ENCODE data around the gene ACSM3. TPM values are rescaled to one million over a fixed set of nuclear protein-coding genes. Genes with fewer than 3 reads are reported as not detected.

The ACSM3 gene
- total and polyA plus RNA-seq, 9 of the 15 experiments (the other 6 are each of a cell fraction or from before 2014, with no cell fraction given) = 112 to 420 (median 182) TPM

GRCh38 chr16:20741554-20742285 is 22.1 kb upstream of the ACSM3 start, which contains the start of gene THUMPD1:
Gene THUMPD1, minus strand, starts transcription at chr16:20741818. Its CDS starts 79 bp downstream, at chr16:20741739.
- Histone ChIP-seq H3K9ac (ENCODE audit: insufficient read depth in 1 of 2, low read depth in 2 of 2, low read length in 2 of 2) (peak within 1 kb of the TSS; percentile 87 to 99), H3K9me1 (ENCODE audit: control insufficient read depth, insufficient read depth, low read length) (no peaks in the 10 kb centered on the region), H3K4me2 (ENCODE audit: insufficient read depth, low read length) (peak within 1 kb of the TSS; percentile 93), H2AFZ (ENCODE audit: low read depth, low read length) (peak within 1 kb of the TSS; percentile 96), H3K9me3 (replicated peaks; ENCODE audit: control insufficient read depth, insufficient read depth, low read depth, low read length) (peaks cover 4% of the 10 kb centered on the region; the same call in 1 of the 2 replicates), H3K4me3 (peak within 1 kb of the TSS; percentile 96), H3K27ac (ENCODE audit: extremely low read depth, low read depth, low read length) (peak within 1 kb of the TSS; percentile 93), H4K20me1 (replicated peaks; ENCODE audit: control insufficient read depth, insufficient read depth, low read length) (no peaks in the 10 kb centered on the region), H3K36me3 (ENCODE audit: control insufficient read depth, insufficient read depth, low read length) (peaks cover 42% of the 10 kb centered on the region), H3K79me2 (ENCODE audit: control insufficient read depth, insufficient read depth, low read length) (peaks cover 47% of the 10 kb centered on the region), H3K27me3 (ENCODE audit: control insufficient read depth in 2 of 2, insufficient read depth in 2 of 2, low read length in 2 of 2) (no peaks in the 10 kb centered on the region), H3K4me1 (replicated peaks in 1 of 2; ENCODE audit: control insufficient read depth in 2 of 2, insufficient read depth in 2 of 2, low read length in 2 of 2) (peaks cover 38 to 55% of the 10 kb centered on the region in 2 experiments)
- intact Hi-C loops (cut with micrococcal nuclease) (loop anchor here (5.0 kb wide), 3 partner anchors 36 to 66 kb away; partner anchors contain the start of genes ERI2 and REXO5), in situ Hi-C loops (cut with MboI) (no loop called here)
- no TSS peak for BruUV-seq (replicated peaks)
- WGBS (ENCODE audit: insufficient coverage, low coverage, missing lambda C conversion rate) = 7% methylated on average over 29 of the region's 42 CpGs
- CTCF ChIA-PET (ENCODE audit: low intra/inter-chr PET ratio) = no interaction called here
- ATAC-seq = peak; percentile 93
- peak; percentile 93 to 97 (median 95) for DNase-seq (ENCODE audit: extremely low read depth in 1 of 4, low spot score in 3 of 4)
- FAIRE-seq = peak; percentile 93
- POLR2A ChIA-PET = interaction anchor here (0.6 to 1.6 kb wide), 4 partner anchors 12 to 349 kb away, joined by 3 to 5 read pairs (median 4); no protein-coding TSS in a partner anchor
- no peak for TF ChIP-seq MEIS2 (IDR thresholded peaks at IDR 0.05; ENCODE audit: partially characterized antibody)
- TF ChIP-seq GTF2F1 (IDR thresholded peaks at IDR 0.05; ENCODE audit: low read depth, low read length) = peak; percentile 68; the same call in 1 of the 2 replicates
- TF ChIP-seq ZNF253 (CRISPR knock-in tag; conservative IDR thresholded peaks at IDR 0.05) = no peak
- TF ChIP-seq NFE2 (IDR thresholded peaks at IDR 0.05; ENCODE audit: low read depth) = peak; percentile 26; the same call in 1 of the 2 replicates
- TF ChIP-seq, protein P1, sequence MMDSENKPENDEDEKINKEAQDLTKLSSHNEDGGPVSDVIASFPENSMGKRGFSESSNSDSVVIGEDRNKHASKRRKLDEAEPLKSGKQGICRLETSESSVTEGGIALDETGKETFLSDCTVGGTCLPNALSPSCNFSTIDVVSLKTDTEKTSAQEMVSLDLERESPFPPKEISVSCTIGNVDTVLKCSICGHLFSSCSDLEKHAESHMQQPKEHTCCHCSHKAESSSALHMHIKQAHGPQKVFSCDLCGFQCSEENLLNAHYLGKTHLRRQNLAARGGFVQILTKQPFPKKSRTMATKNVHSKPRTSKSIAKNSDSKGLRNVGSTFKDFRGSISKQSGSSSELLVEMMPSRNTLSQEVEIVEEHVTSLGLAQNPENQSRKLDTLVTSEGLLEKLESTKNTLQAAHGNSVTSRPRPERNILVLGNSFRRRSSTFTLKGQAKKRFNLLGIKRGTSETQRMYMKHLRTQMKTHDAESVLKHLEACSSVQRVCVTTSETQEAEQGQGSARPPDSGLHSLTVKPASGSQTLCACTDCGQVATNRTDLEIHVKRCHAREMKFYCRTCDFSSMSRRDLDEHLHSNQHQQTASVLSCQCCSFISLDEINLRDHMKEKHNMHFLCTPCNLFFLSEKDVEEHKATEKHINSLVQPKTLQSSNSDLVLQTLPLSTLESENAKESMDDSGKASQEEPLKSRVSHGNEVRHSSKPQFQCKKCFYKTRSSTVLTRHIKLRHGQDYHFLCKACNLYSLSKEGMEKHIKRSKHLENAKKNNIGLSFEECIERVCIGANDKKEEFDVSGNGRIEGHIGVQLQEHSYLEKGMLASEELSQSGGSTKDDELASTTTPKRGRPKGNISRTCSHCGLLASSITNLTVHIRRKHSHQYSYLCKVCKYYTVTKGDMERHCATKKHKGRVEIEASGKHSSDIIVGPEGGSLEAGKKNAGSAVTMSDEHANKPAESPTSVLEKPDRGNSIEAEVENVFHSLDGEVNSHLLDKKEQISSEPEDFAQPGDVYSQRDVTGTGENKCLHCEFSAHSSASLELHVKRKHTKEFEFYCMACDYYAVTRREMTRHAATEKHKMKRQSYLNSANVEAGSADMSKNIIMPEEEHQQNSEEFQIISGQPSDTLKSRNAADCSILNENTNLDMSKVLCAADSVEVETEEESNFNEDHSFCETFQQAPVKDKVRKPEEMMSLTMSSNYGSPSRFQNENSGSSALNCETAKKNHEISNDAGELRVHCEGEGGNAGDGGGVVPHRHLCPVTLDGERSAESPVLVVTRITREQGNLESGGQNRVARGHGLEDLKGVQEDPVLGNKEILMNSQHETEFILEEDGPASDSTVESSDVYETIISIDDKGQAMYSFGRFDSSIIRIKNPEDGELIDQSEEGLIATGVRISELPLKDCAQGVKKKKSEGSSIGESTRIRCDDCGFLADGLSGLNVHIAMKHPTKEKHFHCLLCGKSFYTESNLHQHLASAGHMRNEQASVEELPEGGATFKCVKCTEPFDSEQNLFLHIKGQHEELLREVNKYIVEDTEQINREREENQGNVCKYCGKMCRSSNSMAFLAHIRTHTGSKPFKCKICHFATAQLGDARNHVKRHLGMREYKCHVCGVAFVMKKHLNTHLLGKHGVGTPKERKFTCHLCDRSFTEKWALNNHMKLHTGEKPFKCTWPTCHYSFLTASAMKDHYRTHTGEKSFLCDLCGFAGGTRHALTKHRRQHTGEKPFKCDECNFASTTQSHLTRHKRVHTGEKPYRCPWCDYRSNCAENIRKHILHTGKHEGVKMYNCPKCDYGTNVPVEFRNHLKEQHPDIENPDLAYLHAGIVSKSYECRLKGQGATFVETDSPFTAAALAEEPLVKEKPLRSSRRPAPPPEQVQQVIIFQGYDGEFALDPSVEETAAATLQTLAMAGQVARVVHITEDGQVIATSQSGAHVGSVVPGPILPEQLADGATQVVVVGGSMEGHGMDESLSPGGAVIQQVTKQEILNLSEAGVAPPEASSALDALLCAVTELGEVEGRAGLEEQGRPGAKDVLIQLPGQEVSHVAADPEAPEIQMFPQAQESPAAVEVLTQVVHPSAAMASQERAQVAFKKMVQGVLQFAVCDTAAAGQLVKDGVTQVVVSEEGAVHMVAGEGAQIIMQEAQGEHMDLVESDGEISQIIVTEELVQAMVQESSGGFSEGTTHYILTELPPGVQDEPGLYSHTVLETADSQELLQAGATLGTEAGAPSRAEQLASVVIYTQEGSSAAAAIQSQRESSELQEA (IDR thresholded peaks at IDR 0.05; ENCODE audit: low read depth) = no peak
- TF ChIP-seq DDX20 (tag; IDR thresholded peaks at IDR 0.05; ENCODE audit: low read depth) = no peak
- no peak for TF ChIP-seq MTF1 (CRISPR knock-in tag; IDR thresholded peaks at IDR 0.05; ENCODE audit: borderline replicate concordance)
- TF ChIP-seq, protein P2, sequence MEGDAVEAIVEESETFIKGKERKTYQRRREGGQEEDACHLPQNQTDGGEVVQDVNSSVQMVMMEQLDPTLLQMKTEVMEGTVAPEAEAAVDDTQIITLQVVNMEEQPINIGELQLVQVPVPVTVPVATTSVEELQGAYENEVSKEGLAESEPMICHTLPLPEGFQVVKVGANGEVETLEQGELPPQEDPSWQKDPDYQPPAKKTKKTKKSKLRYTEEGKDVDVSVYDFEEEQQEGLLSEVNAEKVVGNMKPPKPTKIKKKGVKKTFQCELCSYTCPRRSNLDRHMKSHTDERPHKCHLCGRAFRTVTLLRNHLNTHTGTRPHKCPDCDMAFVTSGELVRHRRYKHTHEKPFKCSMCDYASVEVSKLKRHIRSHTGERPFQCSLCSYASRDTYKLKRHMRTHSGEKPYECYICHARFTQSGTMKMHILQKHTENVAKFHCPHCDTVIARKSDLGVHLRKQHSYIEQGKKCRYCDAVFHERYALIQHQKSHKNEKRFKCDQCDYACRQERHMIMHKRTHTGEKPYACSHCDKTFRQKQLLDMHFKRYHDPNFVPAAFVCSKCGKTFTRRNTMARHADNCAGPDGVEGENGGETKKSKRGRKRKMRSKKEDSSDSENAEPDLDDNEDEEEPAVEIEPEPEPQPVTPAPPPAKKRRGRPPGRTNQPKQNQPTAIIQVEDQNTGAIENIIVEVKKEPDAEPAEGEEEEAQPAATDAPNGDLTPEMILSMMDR (IDR thresholded peaks at IDR 0.05 in 2 of 3, conservative IDR thresholded peaks at IDR 0.05 in 1 of 3; ENCODE audit: insufficient read depth in 2 of 3, low read depth in 1 of 3, low read length in 3 of 3) = peak; percentile 30 to 43 (median 40); a peak in 3 of 6 replicates
- TF ChIP-seq BACH1 (tag; IDR thresholded peaks at IDR 0.05) = no peak

Measured in K562 (cell line).